HAP-1 (cell line): ENCODE measurements around the gene PSRC1.
A peak's percentile ranks its signal among the peaks of the same experiment; 100 is the strongest.
"Not testable (repeated sequence)": the region's sequence is repeated elsewhere in the genome, so short reads cannot be mapped to it uniquely, and the experiment has no call there.

Source experiments
- DNase-seq, 2 experiments: peaks; one replicate each; pipeline ENCODE4 v3.0.0-alpha.2; 2016 to 2020; ENCODE audit warnings: low spot score in 2 of 2
- H3K27me3 ChIP-seq: fragments of 250-450 bp; sonication (Bioruptor Pico); 2 replicates; pipeline ENCODE4 v1.5.1; 2020; ENCODE audit warnings: low read depth, mild to moderate bottlenecking, moderate library complexity
- H3K36me3 ChIP-seq: fragments of 250-450 bp; sonication (Bioruptor Pico); replicated peaks from 2 replicates; pipeline ENCODE4 v1.5.1; 2020; ENCODE audit warnings: mild to moderate bottlenecking
- H3K4me1 ChIP-seq: fragments of 250-450 bp; sonication (Bioruptor Pico); 2 replicates; pipeline ENCODE4 v1.5.1; 2020; ENCODE audit warnings: mild to moderate bottlenecking
- H3K4me3 ChIP-seq: fragments of 250-450 bp; sonication (Bioruptor Pico); 2 replicates; pipeline ENCODE4 v1.5.1; 2020; ENCODE audit warnings: mild to moderate bottlenecking, moderate library complexity
- H3K9me3 ChIP-seq: fragments of 250-450 bp; sonication (Bioruptor Pico); 2 replicates; pipeline ENCODE4 v1.5.1; 2020; ENCODE audit warnings: mild to moderate bottlenecking, moderate library complexity
- in situ Hi-C: fragments of 300-500 bp; cut with MboI; formaldehyde crosslinking; loops from 3 replicates; pipeline ENCODE4 v1.14.3; 2020; ENCODE audit warnings: low sequenced_read_pairs, inconsistent platforms, mixed read lengths

Gene PSRC1

DNA sequence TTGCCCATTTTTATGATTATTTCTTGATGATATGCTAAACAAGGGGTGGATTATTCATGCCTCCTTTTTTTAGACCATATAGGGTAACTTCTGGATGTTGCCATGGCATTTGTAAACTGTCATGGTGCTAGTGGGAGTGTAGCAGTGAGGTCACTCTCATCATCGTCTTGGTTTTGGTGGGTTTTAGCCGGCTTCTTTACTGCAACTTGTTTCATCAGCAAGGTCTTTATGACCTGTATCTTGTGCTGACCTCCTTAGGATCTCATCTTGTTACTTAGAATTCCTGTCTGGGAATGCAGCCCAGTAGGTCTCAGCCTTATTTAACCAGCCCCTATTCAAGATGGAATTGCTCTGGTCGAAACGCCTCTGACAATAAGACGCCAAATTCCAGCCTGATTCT lies 3.8 kb upstream of the PSRC1 start:
- in situ Hi-C loops, H3K36me3 ChIP-seq: not testable (repeated sequence)
- peaks cover 28% of the 10 kb centered on the region for H3K4me1 ChIP-seq

DNA sequence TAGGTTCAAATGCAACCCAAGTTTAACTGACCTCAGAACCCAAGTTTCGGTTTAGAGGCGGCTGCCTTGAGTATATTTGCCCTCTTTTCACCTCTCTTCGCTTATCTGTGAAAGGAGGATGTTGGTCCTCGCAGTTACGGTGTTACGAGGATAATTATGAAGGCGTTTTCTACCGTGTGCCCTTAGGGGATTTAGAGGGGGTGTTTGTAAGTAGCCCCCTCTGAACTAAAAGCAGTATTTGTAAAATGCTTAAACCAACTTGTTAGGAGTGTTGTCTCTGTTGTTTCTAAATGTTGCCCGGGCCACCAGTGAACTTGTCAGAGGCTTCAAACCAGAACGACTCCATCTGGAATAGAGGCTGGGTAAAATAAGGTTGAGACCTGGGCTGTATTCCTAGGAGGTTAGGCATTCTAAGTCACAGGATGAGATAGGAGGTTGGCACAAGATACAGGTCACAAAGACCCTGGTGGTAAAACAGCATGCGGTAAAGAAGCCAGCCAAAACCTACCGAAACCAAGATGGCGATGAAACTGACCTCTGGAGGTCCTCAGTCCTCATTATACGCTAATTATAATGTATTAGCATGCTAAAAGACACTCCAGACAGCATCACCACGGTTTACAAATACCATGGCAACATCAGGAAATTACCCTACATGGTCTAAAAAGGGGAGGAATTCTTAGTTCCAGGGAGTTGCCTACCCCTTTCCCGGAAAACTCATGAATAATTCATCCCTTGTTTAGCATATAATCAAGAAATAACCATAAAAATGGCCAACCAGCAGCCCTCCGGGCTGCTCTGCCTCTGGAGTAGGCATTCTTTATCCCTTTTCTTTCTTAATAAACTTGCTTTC lies 1.0 kb upstream of the PSRC1 start:
- in situ Hi-C loops = no loop called here
- Histone ChIP-seq H3K36me3 (peaks cover 15% of the 10 kb centered on the region), H3K9me3 (no peaks in the 10 kb centered on the region), H3K4me1 (peaks cover 32% of the 10 kb centered on the region), H3K4me3 (peak overlapping the region; percentile 83), H3K27me3 (no peaks in the 10 kb centered on the region)
- peak; percentile 18 to 35 for DNase-seq

More for the DNA sequence above, 3.8 kb upstream of the PSRC1 start:
- not testable (repeated sequence) for H3K27me3 ChIP-seq, DNase-seq, H3K4me3 ChIP-seq, H3K9me3 ChIP-seq

DNA sequence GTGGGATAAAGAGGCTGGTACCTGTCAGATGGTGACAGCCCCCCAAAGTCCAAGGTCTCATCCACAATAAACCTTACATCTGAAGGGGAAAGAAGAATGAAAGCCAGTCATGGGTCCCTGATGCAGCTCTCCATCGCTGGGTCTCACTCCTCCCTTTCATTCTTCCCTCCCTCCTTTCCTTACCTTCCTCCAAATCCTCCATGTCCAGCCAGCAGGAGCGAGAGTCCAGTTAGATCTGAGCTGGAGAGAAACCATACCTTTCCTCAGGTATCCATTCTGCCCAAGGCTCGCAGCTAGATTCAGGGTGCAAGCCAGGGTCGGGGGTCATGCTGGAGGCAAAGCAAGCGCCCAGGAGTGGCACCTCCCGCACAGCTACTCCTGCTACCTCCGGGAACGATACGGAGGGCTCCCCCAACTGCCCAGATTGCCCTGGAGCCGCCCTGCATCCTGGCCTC lies 421 bp downstream of the PSRC1 start:
- no peaks in the 10 kb centered on the region for H3K9me3 ChIP-seq
- H3K4me1 ChIP-seq = peaks cover 32% of the 10 kb centered on the region
- no peaks in the 10 kb centered on the region for H3K27me3 ChIP-seq
- in situ Hi-C loops = no loop called here
- H3K36me3 ChIP-seq = peaks cover 28% of the 10 kb centered on the region
- peak overlapping the region; percentile 83 for H3K4me3 ChIP-seq
- DNase-seq = peak in 1 of 2 experiments; percentile 10

DNA sequence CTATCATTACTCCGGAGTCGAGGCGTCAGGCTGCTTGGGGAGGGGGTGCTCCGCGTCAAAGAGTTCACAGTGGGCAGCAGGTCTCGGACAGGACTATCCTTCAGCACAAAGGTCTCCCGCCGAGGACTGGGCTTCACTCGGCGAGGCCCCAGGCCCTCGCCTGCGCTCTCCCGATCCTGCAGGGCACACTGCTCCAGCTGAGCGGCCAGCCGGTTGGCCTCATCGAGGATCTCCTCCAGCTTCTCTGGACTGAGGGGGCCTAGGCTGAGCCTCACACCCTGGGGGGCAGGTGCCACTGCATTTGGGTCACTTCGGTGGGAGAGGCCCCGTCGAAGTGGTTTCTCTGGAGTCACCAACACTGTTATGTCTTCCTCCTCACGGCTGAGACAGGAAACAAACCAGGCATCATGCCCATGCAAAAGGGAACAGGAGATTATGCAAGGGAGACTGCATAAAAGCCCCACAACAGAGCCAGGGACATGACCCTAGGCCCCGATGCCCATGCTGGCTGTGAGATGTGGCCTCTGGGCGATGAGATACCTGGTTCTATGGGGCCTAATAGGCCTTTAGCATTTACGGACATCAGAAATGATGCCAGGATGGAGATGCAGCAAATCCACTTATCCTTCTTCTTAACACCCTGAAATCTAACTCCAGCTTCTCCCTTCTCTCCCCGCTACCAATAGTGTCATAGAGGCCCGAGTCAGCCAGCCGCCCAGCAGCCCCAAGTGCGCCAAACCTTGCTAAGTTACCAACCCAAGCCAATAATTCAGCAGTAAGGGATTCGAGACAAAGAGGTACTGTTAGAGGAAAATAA lies 1.1 kb downstream of the PSRC1 start:
- no peaks in the 10 kb centered on the region for H3K9me3 ChIP-seq
- in situ Hi-C loops = no loop called here
- no peak for DNase-seq
- H3K4me1 ChIP-seq = peaks cover 34% of the 10 kb centered on the region
- peaks cover 28% of the 10 kb centered on the region for H3K36me3 ChIP-seq
- H3K27me3 ChIP-seq = no peaks in the 10 kb centered on the region
- H3K4me3 ChIP-seq = peak overlapping the region; percentile 83

DNA sequence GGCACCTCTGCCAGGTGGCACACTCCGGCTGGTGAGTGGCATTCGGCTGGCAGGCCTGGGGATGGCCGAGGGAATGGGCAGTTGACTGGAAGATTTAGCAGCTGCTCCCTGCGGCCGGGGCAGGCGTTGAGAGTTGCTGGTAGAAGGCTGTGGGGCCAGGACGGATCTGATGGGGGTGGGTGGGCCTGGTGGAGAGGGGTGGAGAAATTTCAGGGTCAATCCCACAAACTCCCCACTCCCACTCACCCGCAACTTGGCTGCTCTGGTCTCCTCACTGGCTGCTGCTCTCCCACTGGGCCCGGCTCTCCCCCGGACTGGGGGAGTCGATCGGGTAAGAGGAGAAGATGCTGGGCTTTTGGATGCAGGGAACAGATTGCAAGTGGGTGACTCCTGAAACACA lies 2.1 kb downstream of the PSRC1 start:
- no peak for DNase-seq
- H3K4me3 ChIP-seq = no peak overlapping the region
- no peaks in the 10 kb centered on the region for H3K9me3 ChIP-seq
- H3K27me3 ChIP-seq = no peaks in the 10 kb centered on the region
- H3K4me1 ChIP-seq = peaks cover 30% of the 10 kb centered on the region
- in situ Hi-C loops = no loop called here
- H3K36me3 ChIP-seq = peaks cover 28% of the 10 kb centered on the region

DNA sequence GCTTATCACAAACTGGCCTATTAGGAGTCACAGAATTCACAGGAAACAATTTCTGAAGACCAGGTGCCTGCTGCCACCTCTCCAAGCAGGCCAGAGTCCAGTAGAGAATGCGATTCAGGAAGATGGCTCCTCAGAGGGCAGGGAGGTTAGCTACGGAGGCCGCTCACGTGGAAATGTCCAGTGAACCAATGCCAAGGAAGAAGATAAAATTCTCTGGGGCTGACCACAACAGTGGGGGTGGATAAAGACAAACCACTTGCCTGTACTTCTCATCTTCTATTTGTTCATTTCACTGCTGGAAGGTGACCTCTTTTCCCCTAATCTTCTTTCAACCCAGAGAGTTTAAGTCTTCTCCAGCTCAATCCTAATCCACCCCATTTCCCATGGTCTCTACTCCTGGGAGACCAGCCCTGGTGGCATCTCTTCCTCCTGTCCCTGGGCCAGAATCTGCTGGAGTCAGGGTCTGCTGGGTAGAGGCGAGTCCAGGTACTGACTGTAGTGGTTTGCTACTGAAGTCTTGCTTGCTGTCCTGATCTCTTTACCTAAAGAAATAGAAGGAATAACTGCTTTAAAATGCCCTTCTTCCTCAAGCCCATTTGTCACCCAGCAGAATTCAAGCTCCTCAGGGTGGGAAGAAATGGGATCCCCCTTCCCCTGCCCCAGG lies 3.2 kb downstream of the PSRC1 start:
- Histone ChIP-seq H3K27me3 (no peaks in the 10 kb centered on the region), H3K36me3 (peaks cover 28% of the 10 kb centered on the region), H3K4me1 (peaks cover 23% of the 10 kb centered on the region), H3K9me3 (no peaks in the 10 kb centered on the region), H3K4me3 (no peak overlapping the region)
- in situ Hi-C loops = no loop called here
- DNase-seq = no peak

DNA sequence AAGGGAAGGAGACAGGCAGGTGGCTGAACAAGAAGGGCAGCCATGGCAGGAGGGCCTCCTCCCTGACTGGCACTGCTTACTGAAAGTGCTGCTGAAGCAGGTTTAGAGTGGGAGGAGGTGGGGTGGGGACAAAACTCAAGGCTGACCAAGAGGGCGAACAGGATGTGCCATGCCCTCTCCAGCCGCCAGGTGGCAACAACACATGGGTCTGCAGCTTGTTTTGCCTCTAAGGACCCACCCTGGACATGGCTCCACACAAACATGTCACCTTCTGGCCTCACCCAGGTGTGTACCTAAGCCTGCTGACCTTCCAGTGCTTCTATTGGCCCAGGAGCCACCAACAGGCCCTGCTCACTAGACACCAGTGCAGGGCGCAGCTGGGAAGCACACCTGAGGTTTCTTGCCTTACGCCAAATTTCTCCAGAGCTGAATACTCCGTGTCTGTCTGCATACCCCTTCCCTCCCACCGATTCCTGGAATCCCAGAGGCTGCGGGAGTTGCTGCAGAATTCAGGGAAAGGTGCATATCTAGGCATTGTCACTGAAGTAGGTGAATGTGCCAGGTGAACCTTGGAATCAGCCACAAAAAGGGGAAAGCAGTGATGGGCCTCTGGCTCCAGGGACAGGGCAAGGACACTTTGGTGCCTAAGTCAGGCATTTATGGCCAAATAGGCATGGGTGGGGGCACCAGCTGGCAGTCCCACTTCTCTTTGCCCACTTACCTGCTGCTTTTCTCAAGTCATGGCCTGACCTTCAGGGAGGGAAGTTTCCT lies 5.3 kb downstream of the PSRC1 start:
- H3K4me1 ChIP-seq = peaks cover 9% of the 10 kb centered on the region

DNA sequence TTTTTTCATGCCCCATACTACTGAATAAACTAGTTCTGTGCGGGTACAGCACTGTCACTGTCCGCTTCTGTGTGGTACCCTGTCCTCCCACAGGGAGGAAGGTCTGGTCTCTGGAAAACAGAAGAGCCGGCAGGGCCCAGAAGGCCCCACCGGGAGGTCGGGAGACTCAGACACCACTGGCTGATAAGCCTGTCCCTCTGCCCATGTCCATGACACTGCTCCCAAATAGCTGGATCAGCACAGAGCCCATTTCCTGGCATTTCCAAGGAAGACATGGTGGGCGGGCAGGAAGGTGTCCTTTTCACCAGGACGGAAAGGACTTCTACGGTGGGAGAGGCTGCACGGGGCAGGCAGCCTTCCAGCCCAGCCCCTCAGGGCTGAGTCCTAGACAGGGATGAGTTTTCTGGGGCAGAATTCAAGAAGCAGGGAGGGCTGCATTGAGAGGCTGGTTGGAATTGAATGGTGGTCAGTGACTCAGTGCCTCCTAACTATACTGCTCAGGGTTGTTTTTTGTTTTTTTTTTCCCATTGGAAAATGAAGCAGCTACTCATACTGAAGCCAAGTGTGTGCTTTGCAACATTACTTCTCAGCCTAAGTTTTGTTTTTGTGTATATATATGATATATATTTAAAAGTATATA lies 7.1 kb downstream of the PSRC1 start:
- no peak overlapping the region for H3K4me3 ChIP-seq
- in situ Hi-C loops = no loop called here
- H3K4me1 ChIP-seq = peaks cover 2% of the 10 kb centered on the region; the same call in 1 of the 2 replicates
- H3K9me3 ChIP-seq = no peaks in the 10 kb centered on the region
- DNase-seq = no peak
- H3K27me3 ChIP-seq = no peaks in the 10 kb centered on the region
- peaks cover 41% of the 10 kb centered on the region for H3K36me3 ChIP-seq

More for the DNA sequence above, 5.3 kb downstream of the PSRC1 start:
- H3K36me3 ChIP-seq = peaks cover 32% of the 10 kb centered on the region
- H3K9me3 ChIP-seq = no peaks in the 10 kb centered on the region
- H3K27me3 ChIP-seq = no peaks in the 10 kb centered on the region
- H3K4me3 ChIP-seq = no peak overlapping the region
- in situ Hi-C loops = no loop called here
- DNase-seq = peak; percentile 67 to 90

DNA sequence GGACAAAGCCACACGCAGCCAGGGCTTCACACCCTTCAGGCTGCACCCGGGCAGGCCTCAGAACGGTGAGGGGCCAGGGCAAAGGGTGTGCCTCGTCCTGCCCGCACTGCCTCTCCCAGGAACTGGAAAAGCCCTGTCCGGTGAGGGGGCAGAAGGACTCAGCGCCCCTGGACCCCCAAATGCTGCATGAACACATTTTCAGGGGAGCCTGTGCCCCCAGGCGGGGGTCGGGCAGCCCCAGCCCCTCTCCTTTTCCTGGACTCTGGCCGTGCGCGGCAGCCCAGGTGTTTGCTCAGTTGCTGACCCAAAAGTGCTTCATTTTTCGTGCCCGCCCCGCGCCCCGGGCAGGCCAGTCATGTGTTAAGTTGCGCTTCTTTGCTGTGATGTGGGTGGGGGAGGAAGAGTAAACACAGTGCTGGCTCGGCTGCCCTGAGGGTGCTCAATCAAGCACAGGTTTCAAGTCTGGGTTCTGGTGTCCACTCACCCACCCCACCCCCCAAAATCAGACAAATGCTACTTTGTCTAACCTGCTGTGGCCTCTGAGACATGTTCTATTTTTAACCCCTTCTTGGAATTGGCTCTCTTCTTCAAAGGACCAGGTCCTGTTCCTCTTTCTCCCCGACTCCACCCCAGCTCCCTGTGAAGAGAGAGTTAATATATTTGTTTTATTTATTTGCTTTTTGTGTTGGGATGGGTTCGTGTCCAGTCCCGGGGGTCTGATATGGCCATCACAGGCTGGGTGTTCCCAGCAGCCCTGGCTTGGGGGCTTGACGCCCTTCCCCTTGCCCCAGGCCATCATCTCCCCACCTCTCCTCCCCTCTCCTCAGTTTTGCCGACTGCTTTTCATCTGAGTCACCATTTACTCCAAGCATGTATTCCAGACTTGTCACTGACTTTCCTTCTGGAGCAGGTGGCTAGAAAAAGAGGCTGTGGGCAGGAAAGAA lies 8.1 kb downstream of the PSRC1 start:
- no peaks in the 10 kb centered on the region for H3K9me3 ChIP-seq
- in situ Hi-C loops = no loop called here
- H3K4me1 ChIP-seq = peaks cover 2% of the 10 kb centered on the region; the same call in 1 of the 2 replicates
- H3K4me3 ChIP-seq = no peak overlapping the region
- DNase-seq = no peak
- H3K36me3 ChIP-seq = peaks cover 32% of the 10 kb centered on the region
- H3K27me3 ChIP-seq = no peaks in the 10 kb centered on the region

DNA sequence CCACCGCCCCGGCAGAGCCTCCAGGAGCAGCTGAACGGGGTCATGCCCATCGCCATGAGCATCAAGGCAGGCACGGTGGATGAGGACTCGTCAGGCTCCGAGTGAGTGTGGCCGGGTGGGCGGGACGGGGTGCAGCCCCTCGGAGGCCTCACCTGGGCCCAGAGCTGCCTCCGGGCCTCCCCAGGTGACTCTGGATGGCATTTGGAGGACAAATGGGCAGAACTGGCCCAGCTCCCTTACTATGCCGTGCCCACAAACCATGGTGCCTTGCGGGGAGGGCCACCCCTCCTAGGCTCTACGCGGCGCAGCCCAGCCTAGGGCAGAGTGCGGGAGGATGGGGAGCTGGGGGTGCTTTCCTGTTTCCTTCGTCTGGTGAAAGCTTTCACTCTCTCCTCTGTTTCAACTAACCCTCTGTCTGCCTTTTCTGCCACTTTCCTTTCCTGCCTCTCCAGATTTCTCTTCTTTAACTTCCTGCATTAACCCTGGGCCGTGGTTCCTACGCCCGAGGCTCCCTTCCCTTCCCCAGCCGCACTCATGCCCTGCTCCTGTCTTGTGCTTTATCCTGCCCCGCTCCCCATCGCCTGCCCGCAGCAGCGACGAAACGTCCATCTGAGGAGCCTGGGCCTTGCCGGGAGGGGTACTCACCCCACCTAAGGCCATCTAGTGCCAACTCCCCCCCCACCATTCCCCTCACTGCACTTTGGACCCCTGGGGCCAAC lies 9.2 kb downstream of the PSRC1 start:
- in situ Hi-C loops = no loop called here
- peaks cover 32% of the 10 kb centered on the region for H3K36me3 ChIP-seq
- H3K4me1 ChIP-seq = peaks cover 2% of the 10 kb centered on the region; the same call in 1 of the 2 replicates
- H3K9me3 ChIP-seq = no peaks in the 10 kb centered on the region
- DNase-seq = no peak
- no peak overlapping the region for H3K4me3 ChIP-seq
- no peaks in the 10 kb centered on the region for H3K27me3 ChIP-seq

DNA sequence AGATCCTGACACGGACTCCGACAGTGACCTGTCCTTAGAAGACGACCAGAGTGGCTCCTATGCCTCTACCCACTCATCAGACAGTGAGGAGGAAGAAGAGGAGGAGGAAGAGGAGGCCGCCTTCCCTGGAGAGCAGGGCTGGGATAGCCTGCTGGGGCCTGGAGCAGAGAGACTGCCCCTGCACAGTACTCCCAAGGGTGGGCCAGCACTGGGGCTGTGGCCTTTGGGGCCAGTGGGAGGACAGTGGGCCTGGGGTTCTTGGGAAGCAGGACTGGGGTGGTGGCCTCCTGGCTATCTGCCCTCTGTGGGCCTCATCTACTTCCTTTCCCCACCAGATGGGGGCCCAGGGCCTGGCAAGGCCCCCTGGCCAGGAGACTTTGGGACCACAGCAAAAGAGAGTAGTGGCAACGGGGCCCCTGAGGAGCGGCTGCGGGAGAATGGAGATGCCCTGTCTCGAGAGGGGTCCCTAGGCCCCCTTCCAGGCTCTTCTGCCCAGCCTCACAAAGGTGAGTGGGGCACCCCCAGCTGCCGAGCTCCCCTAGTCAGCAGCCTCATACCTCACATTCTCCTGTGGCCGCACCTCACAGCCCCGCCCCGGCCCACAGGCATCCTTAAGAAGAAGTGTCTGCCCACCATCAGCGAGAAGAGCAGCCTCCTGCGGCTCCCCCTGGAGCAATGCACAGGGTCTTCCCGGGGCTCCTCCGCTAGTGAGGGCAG lies 10.0 kb downstream of the PSRC1 start:
- in situ Hi-C loops = no loop called here
- Histone ChIP-seq H3K9me3 (no peaks in the 10 kb centered on the region), H3K36me3 (peaks cover 26% of the 10 kb centered on the region), H3K4me3 (no peak overlapping the region), H3K4me1 (peaks cover 2% of the 10 kb centered on the region; the same call in 1 of the 2 replicates), H3K27me3 (no peaks in the 10 kb centered on the region)
- DNase-seq = no peak
